ENCODE data around the gene ROGDI.

Gene ROGDI

GRCh38 chr16:4833584-4833983 lies 31.2 kb upstream of the ROGDI start:
- peaks cover 89% of the 10 kb centered on the region for H3K36me3 ChIP-seq (ENCODE audit: low read depth)
- no peaks in the 10 kb centered on the region for H3K9me3 ChIP-seq (ENCODE audit: severe bottlenecking)
- H3K27me3 ChIP-seq (ENCODE audit: insufficient read depth, poor library complexity, severe bottlenecking) = no peaks in the 10 kb centered on the region
- no peak for DNase-seq (ENCODE audit: low spot score)
- no peak for ATAC-seq (ENCODE audit: low read depth)
- no peak for TF ChIP-seq CTCF (IDR thresholded peaks at IDR 0.05; ENCODE audit: poor library complexity, severe bottlenecking)
- no peak overlapping the region for H3K4me3 ChIP-seq (ENCODE audit: severe bottlenecking)
- no peak overlapping the region for H3K27ac ChIP-seq (ENCODE audit: poor library complexity, severe bottlenecking)
- no peaks in the 10 kb centered on the region for H3K4me1 ChIP-seq (ENCODE audit: insufficient read depth, poor library complexity, severe bottlenecking)

- no peak for DNase-seq (ENCODE audit: low spot score)
- ATAC-seq (ENCODE audit: low read depth) = no peak
- no peak overlapping the region for H3K4me3 ChIP-seq (ENCODE audit: severe bottlenecking)
- H3K27me3 ChIP-seq (ENCODE audit: insufficient read depth, poor library complexity, severe bottlenecking) = no peaks in the 10 kb centered on the region
- H3K36me3 ChIP-seq (ENCODE audit: low read depth) = peaks cover 92% of the 10 kb centered on the region
- no peaks in the 10 kb centered on the region for H3K4me1 ChIP-seq (ENCODE audit: insufficient read depth, poor library complexity, severe bottlenecking)
- no peak for TF ChIP-seq CTCF (IDR thresholded peaks at IDR 0.05; ENCODE audit: poor library complexity, severe bottlenecking)
- no peak overlapping the region for H3K27ac ChIP-seq (ENCODE audit: poor library complexity, severe bottlenecking)
- H3K9me3 ChIP-seq (ENCODE audit: severe bottlenecking) = no peaks in the 10 kb centered on the region
Measured at GRCh38 chr16:4832698-4833343, 30.4 kb upstream of the ROGDI start.

- Histone ChIP-seq H3K27me3 (ENCODE audit: insufficient read depth, poor library complexity, severe bottlenecking) (no peaks in the 10 kb centered on the region), H3K4me3 (ENCODE audit: severe bottlenecking) (no peak overlapping the region), H3K36me3 (ENCODE audit: low read depth) (peaks cover 93% of the 10 kb centered on the region), H3K4me1 (ENCODE audit: insufficient read depth, poor library complexity, severe bottlenecking) (no peaks in the 10 kb centered on the region), H3K9me3 (ENCODE audit: severe bottlenecking) (no peaks in the 10 kb centered on the region), H3K27ac (ENCODE audit: poor library complexity, severe bottlenecking) (no peak overlapping the region)
- no peak for TF ChIP-seq CTCF (IDR thresholded peaks at IDR 0.05; ENCODE audit: poor library complexity, severe bottlenecking)
- no peak for DNase-seq (ENCODE audit: low spot score)
- ATAC-seq (ENCODE audit: low read depth) = no peak
Measured at GRCh38 chr16:4831616-4832015, 29.2 kb upstream of the ROGDI start.

DNA sequence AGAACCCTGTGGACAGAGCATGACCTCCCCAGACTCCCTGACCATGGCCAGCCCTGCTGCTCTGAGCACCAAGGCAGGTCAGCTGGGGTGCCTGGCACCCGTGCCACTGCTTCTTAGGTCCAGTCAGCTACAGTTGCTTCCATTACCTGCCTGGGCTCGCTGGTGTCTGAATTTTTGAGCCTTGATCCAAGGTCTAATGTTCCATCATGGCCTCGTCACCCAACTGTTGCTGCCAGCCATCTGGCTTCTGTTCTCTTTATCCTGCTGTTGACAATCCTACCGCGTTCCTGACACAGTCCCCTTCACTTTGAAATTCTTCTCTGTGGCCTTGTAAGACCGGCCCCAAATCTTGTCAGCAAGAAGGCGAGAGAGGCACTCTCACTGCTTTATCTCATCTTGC lies 28.0 kb upstream of the ROGDI start:
- TF ChIP-seq CTCF (IDR thresholded peaks at IDR 0.05; ENCODE audit: poor library complexity, severe bottlenecking) = no peak
- no peak overlapping the region for H3K4me3 ChIP-seq (ENCODE audit: severe bottlenecking)
- DNase-seq (ENCODE audit: low spot score) (no peak), ATAC-seq (ENCODE audit: low read depth) (no peak)
- no peaks in the 10 kb centered on the region for H3K9me3 ChIP-seq (ENCODE audit: severe bottlenecking)
- no peaks in the 10 kb centered on the region for H3K4me1 ChIP-seq (ENCODE audit: insufficient read depth, poor library complexity, severe bottlenecking)
- no peak overlapping the region for H3K27ac ChIP-seq (ENCODE audit: poor library complexity, severe bottlenecking)
- H3K36me3 ChIP-seq (ENCODE audit: low read depth) = peaks cover 91% of the 10 kb centered on the region
- no peaks in the 10 kb centered on the region for H3K27me3 ChIP-seq (ENCODE audit: insufficient read depth, poor library complexity, severe bottlenecking)

DNA sequence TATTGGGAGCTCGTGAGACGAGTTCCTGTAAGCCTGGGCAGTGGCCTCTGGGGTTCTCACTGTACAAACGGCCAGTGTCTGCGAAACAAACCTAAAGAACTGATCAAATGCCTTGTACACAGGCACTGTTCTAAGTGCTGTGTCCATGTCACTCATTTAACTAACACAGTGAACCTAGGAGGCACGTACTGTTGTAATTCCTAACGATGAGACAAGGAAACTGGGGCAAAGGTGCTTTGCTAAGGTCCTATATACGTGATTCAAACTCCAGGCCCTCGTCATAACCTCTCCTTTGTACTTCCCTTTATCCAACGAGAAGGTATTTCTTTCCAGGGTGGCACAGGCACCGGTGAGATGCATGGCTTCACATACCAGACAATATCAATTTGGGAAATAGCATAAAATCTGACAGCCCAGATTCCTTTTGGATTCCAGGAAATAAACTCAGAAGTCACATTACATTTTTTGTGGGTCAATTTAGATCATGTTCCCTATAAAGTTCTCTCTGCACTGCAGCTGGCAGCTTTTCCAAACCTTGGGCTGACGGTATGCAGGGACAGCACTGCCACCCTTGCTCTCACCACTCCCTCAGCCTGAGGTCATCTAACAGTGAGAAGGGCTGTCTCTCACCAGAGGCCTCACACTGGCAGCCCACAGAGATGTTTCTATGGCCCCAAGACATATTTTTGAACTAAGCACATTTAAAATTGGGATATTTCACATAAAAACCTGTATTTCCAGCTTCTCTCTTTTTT lies 26.3 kb upstream of the ROGDI start:
- Histone ChIP-seq H3K4me3 (ENCODE audit: severe bottlenecking) (no peak overlapping the region), H3K4me1 (ENCODE audit: insufficient read depth, poor library complexity, severe bottlenecking) (no peaks in the 10 kb centered on the region), H3K27ac (ENCODE audit: poor library complexity, severe bottlenecking) (no peak overlapping the region), H3K27me3 (ENCODE audit: insufficient read depth, poor library complexity, severe bottlenecking) (no peaks in the 10 kb centered on the region), H3K36me3 (ENCODE audit: low read depth) (peaks cover 91% of the 10 kb centered on the region), H3K9me3 (ENCODE audit: severe bottlenecking) (no peaks in the 10 kb centered on the region)
- no peak for TF ChIP-seq CTCF (IDR thresholded peaks at IDR 0.05; ENCODE audit: poor library complexity, severe bottlenecking)
- no peak for DNase-seq (ENCODE audit: low spot score)
- ATAC-seq (ENCODE audit: low read depth) = no peak
